ENCODE measurements around the gene RGR.

- TF ChIP-seq CTCF (conservative IDR thresholded peaks at IDR 0.05 in 1 of 2, IDR thresholded peaks at IDR 0.05 in 1 of 2; ENCODE audit: low read depth in 1 of 2, low read length in 2 of 2) (no peak), EZH2 (IDR thresholded peaks at IDR 0.05; ENCODE audit: low read length, missing control alignments) (no peak)
Measured at GRCh38 chr10:84236807-84237198, 8.1 kb upstream of the RGR start.

Data from fibroblast of lung (primary cell).